ES-I3 (cell line): ENCODE measurements around the gene OPA3.

Experiments
- H3K36me3 ChIP-seq: 2 replicates; pipeline ENCODE4 v1.6.1; 2013; ENCODE audit warnings: mild to moderate bottlenecking, low read length, control low read depth, moderate library complexity; ENCODE audit not compliant: insufficient read depth
- H3K4me1 ChIP-seq: 2 replicates; pipeline ENCODE4 v1.6.1; 2013; ENCODE audit warnings: mild to moderate bottlenecking, control low read depth, low read length; ENCODE audit not compliant: insufficient read depth
- H3K9ac ChIP-seq: 2 replicates; pipeline ENCODE4 v1.6.1; 2013; ENCODE audit warnings: low read depth, mild to moderate bottlenecking, low read length, moderate library complexity
- H3K9me3 ChIP-seq: 2 replicates; pipeline ENCODE4 v1.6.1; 2013; ENCODE audit warnings: mild to moderate bottlenecking, low read length, moderate library complexity; ENCODE audit not compliant: control insufficient read depth, insufficient read depth

OPA3 gene

GRCh38 chr19:45590300-45591003, 5.8 kb upstream of the OPA3 start:
- Histone ChIP-seq H3K4me1 (peaks cover 2% of the 10 kb centered on the region; the same call in 1 of the 2 replicates), H3K36me3 (no peaks in the 10 kb centered on the region), H3K9me3 (no peaks in the 10 kb centered on the region), H3K9ac (no peak overlapping the region)

GRCh38 chr19:45589768-45590167, 5.2 kb upstream of the OPA3 start:
- no peaks in the 10 kb centered on the region for H3K9me3 ChIP-seq
- H3K4me1 ChIP-seq: peaks cover 4% of the 10 kb centered on the region; the same call in 1 of the 2 replicates

GRCh38 chr19:45587873-45588272, 3.3 kb upstream of the OPA3 start:
- no peaks in the 10 kb centered on the region for H3K36me3 ChIP-seq
- peaks cover 4% of the 10 kb centered on the region; the same call in 1 of the 2 replicates for H3K4me1 ChIP-seq
- no peak overlapping the region for H3K9ac ChIP-seq
- no peaks in the 10 kb centered on the region for H3K9me3 ChIP-seq

More at GRCh38 chr19:45589768-45590167, 5.2 kb upstream of the OPA3 start:
- H3K36me3 ChIP-seq: no peaks in the 10 kb centered on the region
- H3K9ac ChIP-seq: no peak overlapping the region

- H3K9ac ChIP-seq: peak overlapping the region; percentile 98; the same call in 1 of the 2 replicates
- no peaks in the 10 kb centered on the region for H3K36me3 ChIP-seq
- H3K9me3 ChIP-seq: no peaks in the 10 kb centered on the region
- H3K4me1 ChIP-seq: peaks cover 4% of the 10 kb centered on the region; the same call in 1 of the 2 replicates
These were observed 566 bp upstream of the OPA3 start for GRCh38 chr19:45585158-45585577.

DNA sequence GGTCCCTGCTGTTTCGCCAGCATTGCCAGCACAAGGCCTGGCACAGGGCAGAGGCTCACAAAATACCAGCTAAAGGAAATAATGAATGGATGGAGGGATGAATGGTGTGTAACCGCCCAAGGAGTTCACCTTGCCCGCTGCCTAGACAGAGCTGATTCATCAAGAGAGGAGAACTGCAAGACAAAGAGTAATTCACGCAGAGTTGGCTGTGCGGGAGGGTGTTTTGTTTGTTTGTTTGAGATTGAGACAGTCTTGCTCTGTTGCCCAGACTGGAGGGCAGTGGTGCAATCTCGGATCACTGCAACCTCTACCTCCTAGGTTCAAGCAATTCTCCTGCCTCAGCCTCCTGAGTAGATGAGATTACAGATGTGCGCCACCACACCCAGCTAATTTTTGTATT, 3.0 kb downstream of the OPA3 start:
- no peaks in the 10 kb centered on the region for H3K9me3 ChIP-seq
- H3K36me3 ChIP-seq: no peaks in the 10 kb centered on the region
- peaks cover 19% of the 10 kb centered on the region for H3K4me1 ChIP-seq
- H3K9ac ChIP-seq: no peak overlapping the region

GRCh38 chr19:45578861-45579260, 5.7 kb downstream of the OPA3 start:
- Histone ChIP-seq H3K9ac (no peak overlapping the region), H3K4me1 (peaks cover 16% of the 10 kb centered on the region), H3K36me3 (no peaks in the 10 kb centered on the region), H3K9me3 (no peaks in the 10 kb centered on the region)

DNA sequence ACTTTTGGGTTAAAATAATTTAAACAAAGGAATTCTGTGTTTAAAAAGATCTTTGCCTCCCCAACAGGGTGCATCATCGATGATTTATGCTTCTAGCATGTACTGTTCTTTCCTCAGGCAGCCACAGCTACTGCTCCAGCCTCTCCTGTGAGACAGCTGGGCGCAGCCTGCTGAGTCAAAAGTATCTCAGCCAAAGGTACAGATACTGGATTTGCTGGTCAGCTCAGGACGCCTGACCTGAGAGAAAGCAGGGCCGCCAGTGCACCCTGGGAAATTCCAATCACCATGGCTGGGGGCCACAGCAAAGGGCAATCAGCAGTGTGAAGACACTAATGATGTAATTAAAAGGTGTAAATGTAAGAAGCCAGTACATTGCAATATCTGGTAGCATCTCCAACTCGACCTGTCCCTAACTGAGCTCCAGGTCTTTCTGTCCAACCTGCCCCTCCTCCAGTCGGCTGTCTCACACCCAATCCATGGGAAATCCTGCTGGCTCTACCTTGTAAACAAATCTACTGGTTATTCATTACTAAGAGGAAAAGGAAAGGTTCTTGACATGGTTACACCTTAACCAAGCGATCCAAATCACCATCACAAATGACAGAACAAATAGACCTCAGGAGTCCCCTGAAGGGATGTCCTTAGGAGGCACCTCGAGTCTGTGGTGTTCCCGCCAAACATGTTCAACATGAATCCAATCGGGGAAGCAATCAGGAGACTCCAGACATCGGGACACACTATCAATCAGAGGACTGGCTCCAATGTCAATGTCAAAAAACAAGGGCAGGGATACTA, 7.3 kb downstream of the OPA3 start:
- no peak overlapping the region for H3K9ac ChIP-seq
- no peaks in the 10 kb centered on the region for H3K9me3 ChIP-seq
- H3K4me1 ChIP-seq: peaks cover 16% of the 10 kb centered on the region
- H3K36me3 ChIP-seq: no peaks in the 10 kb centered on the region

GRCh38 chr19:45576682-45577081, 7.9 kb downstream of the OPA3 start:
- H3K9ac ChIP-seq: no peak overlapping the region
- H3K9me3 ChIP-seq: no peaks in the 10 kb centered on the region
- H3K36me3 ChIP-seq: no peaks in the 10 kb centered on the region
- peaks cover 16% of the 10 kb centered on the region for H3K4me1 ChIP-seq

DNA sequence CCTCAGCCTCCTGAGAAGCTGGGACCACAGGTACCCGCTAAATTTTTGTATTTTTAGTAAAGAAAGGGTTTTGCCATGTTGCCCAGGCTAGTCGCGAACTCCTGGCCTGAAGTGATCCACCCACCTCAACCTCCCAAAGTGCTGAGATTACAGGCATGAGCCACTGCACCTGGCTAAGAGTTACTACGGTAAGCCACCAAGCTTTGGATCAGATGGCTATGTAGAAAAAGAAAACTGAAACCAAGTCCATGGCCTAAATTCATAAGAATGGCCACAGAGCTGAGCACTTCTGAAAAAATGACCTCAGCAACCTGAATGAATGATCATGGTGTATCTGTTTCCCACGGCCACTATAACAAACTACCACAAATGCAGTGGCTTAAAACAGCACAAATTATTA, 9.4 kb downstream of the OPA3 start:
- Histone ChIP-seq H3K9me3 (no peaks in the 10 kb centered on the region), H3K9ac (no peak overlapping the region), H3K4me1 (peaks cover 16% of the 10 kb centered on the region), H3K36me3 (no peaks in the 10 kb centered on the region)

GRCh38 chr19:45574526-45574925, 10.1 kb downstream of the OPA3 start:
- H3K4me1 ChIP-seq: peaks cover 16% of the 10 kb centered on the region
- no peak overlapping the region for H3K9ac ChIP-seq
- no peaks in the 10 kb centered on the region for H3K36me3 ChIP-seq
- no peaks in the 10 kb centered on the region for H3K9me3 ChIP-seq

- Histone ChIP-seq H3K36me3 (no peaks in the 10 kb centered on the region), H3K4me1 (peaks cover 7% of the 10 kb centered on the region; the same call in 1 of the 2 replicates), H3K9me3 (no peaks in the 10 kb centered on the region), H3K9ac (no peak overlapping the region)
These were observed 13.0 kb downstream of the OPA3 start for GRCh38 chr19:45571457-45572220.

DNA sequence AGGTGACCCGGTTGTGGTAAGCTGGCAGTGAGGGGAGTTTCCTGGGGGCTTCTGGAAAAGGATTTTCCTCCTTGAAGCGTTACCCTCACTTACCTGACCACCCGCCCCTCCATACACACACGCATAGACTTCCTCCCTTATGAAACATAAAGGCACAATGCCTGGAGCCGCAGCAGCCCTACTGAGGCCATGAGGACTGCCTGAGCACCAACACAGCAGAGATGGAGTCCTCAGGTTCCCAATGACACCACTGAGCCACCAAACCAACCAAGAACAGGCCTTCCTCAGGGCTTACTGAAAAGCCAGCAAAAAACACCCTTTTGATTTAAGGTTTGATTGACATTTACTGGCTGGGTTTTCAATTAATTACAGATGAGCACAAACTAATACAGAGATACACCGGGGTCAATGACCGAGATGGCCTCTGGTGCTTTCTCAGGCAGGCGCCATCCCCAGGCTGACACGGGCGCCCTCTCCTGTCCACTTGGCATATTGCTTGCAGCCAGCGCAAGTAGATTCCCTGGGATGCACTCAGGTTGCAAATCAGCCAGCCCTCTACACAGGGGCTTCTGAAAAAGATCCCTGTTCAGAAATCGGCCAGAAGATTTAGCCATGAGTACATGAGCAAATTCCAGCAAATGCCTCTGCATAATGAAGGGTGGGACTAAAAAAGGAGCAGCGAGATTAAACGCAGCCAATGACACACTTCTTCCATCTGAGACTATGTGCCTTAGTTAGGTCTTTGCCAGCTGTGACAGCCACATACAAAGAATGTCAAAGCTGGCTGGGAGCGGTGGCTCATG, 14.8 kb downstream of the OPA3 start:
- H3K9me3 ChIP-seq: no peaks in the 10 kb centered on the region
- H3K4me1 ChIP-seq: peaks cover 5% of the 10 kb centered on the region; the same call in 1 of the 2 replicates
- no peaks in the 10 kb centered on the region for H3K36me3 ChIP-seq
- H3K9ac ChIP-seq: no peak overlapping the region

GRCh38 chr19:45568732-45569131, 15.9 kb downstream of the OPA3 start:
- H3K9ac ChIP-seq: no peak overlapping the region

DNA sequence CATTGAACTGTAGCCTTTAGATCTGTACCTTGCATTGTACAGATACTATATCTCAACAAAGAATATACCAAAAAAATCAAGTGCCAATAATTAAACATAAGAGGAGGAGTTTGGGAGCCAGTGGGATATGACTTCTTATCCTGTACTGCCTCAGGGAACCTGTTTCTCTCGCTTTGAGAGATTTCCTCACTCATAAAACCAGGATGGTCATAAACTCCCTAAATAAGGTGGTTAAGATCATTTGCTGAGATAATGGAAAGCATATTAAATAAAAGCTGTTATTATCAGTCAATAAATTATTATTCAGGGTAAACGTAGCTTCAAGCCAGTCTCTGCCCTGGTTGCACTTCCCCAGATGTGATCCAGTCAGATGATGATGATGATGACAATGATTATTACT, 17.0 kb downstream of the OPA3 start:
- Histone ChIP-seq H3K36me3 (no peaks in the 10 kb centered on the region), H3K9me3 (no peaks in the 10 kb centered on the region), H3K9ac (no peak overlapping the region), H3K4me1 (peaks cover 11% of the 10 kb centered on the region)

More at GRCh38 chr19:45568732-45569131, 15.9 kb downstream of the OPA3 start:
- Histone ChIP-seq H3K9me3 (no peaks in the 10 kb centered on the region), H3K4me1 (peaks cover 11% of the 10 kb centered on the region), H3K36me3 (no peaks in the 10 kb centered on the region)
